GM23248 (cell line): ENCODE measurements around the gene OSBPL7.

Experiments
- EZH2 ChIP-seq: fragments of 200-600 bp; sonication (generic); IDR thresholded peaks from 2 replicates; pipeline ENCODE4 v1.6.1; 2018; ENCODE audit warnings: antibody characterized with exemption, mild to moderate bottlenecking; ENCODE audit not compliant: insufficient read depth, poor library complexity, severe bottlenecking
- EZH2phosphoT487 ChIP-seq: fragments of 200-600 bp; sonication (generic); IDR thresholded peaks from 2 replicates; pipeline ENCODE4 v1.6.1; 2018; ENCODE audit warnings: antibody characterized with exemption, moderate library complexity, mild to moderate bottlenecking, low read depth; ENCODE audit not compliant: insufficient read depth

DNA sequence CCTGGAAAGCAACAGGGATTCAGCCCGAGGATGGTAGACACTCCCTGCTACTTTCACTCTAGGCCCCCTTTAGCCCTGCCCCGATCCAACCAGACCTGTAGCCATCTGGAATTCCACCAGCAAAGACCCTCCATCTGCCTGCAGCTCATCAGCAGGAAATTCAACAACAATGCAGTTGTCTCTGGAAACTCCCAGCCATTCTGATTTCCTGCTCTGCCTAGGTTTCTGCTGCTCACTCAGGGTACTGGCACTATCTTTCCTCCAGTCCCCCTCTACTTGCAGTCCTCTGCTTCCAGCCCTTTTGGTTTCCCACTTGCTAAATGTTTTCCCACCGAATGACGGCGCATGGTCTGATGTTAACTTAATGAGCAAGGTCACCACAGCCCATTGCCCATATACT, 32.0 kb upstream of the OSBPL7 start:
- TF ChIP-seq EZH2: no peak
- TF ChIP-seq EZH2phosphoT487: no peak
